Astrocyte (in vitro differentiated cells and primary cell): ENCODE data around the gene OR52B6. TPM values are rescaled to one million over a fixed set of nuclear protein-coding genes. Genes with fewer than 3 reads are reported as not detected.

Experiments
- total RNA-seq: library from RNA; stranded (reverse); gene quantifications from 2 replicates; pipeline ENCODE4 v1.2.1, GENCODE V29; 2021

The OR52B6 gene
- total RNA-seq, 1 donor from 2014 or later: not detected

Other genes with a start within 250 kb of the OR52B6 start
- not detected in 2 replicates for gene OR51B5, start 237.4 kb upstream of the OR52B6 start, total RNA-seq
- not detected in 2 replicates for gene OR51B6, start 229.4 kb upstream of the OR52B6 start, total RNA-seq
- not detected in 2 replicates for gene OR51M1, start 197.1 kb upstream of the OR52B6 start, total RNA-seq
- not detected in 2 replicates for gene OR51Q1, start 158.8 kb upstream of the OR52B6 start, total RNA-seq
- gene OR51I1, start 139.4 kb upstream of the OR52B6 start, total RNA-seq: not detected in 2 replicates
- not detected in 2 replicates for gene OR51I2, start 131.6 kb upstream of the OR52B6 start, total RNA-seq
- gene OR52D1, start 92.2 kb upstream of the OR52B6 start, total RNA-seq: not detected in 2 replicates
- gene UBQLN3, start 70.9 kb upstream of the OR52B6 start, total RNA-seq: not detected in 2 replicates
- 0.27 TPM in 1 of 2 replicates, not detected in the other for gene UBQLNL, start 64.2 kb upstream of the OR52B6 start, total RNA-seq
- not detected in 2 replicates for gene OR52H1, start 32.3 kb upstream of the OR52B6 start, total RNA-seq
- gene TRIM6, start 15.8 kb downstream of the OR52B6 start, total RNA-seq: 17.6 and 23.9 TPM in 2 replicates
- 1.2 and 4.6 TPM in 2 replicates for gene TRIM34, start 44.1 kb downstream of the OR52B6 start, total RNA-seq
- gene TRIM5, start 104.2 kb downstream of the OR52B6 start, total RNA-seq: 45.3 and 55.6 TPM in 2 replicates
- gene TRIM22, start 108.9 kb downstream of the OR52B6 start, total RNA-seq: 167 and 205 TPM in 2 replicates
- gene OR56B1, start 155.6 kb downstream of the OR52B6 start, total RNA-seq: not detected in 2 replicates
- gene OR52N4, start 173.4 kb downstream of the OR52B6 start, total RNA-seq: not detected in 2 replicates
- gene OR52N5, start 202.5 kb downstream of the OR52B6 start, total RNA-seq: not detected in 2 replicates
- not detected in 2 replicates for gene OR52N1, start 210.4 kb downstream of the OR52B6 start, total RNA-seq
- not detected in 2 replicates for gene OR52N2, start 228.0 kb downstream of the OR52B6 start, total RNA-seq